GM18526 (cell line): ENCODE measurements around the gene MT1E.
A peak's percentile ranks its signal among the peaks of the same experiment; 100 is the strongest.

Experiments used
- POLR2A ChIP-seq: IDR thresholded peaks from 3 replicates; pipeline ENCODE4 v1.6.1; 2011; ENCODE audit not compliant: insufficient read length; ENCODE audit errors: extremely low read depth

Gene MT1E

GRCh38 chr16:56603589-56603988 lies 22.0 kb upstream of the MT1E start:
- no peak for TF ChIP-seq POLR2A

- TF ChIP-seq POLR2A: no peak
Observed at GRCh38 chr16:56604966-56605365, 20.6 kb upstream of the MT1E start.

DNA sequence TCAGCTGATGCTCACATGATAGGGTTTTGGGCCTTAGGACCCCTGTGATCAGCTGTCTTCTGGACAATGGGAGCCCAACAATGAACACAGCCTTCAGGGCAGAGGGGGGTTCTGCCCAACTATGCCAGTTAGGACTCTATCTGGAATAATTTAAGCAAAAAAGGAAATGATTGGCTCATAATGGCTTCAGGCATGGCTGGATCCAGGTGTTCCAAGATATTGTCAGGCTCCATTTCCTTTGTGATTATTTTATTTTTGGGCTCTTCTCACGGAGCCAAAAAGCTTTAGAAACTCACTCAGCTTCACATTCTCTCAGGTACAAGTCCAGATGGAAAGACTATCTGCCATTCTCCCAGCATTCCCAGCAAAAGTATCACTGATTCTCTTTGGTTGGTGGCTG lies 20.1 kb upstream of the MT1E start:
- no peak for TF ChIP-seq POLR2A

DNA sequence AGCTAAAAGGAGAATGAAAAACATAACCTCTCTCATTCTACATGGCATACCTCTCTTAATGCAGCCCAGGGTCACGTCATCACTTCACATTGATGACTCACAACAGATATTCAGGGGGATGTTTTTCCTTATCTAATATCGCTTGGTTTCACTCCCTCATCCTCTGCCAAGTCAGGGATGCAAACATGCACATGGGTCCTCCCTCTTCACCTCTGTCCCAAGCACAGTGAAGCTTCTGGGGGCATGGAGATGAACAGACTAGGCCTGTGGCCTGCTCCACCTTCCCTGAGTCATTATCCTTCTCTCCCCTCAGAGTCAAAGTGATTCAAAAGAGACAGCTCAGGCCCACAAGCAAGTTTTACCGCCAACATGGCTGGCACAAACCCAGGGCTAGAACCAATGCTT lies 19.5 kb upstream of the MT1E start:
- no peak for TF ChIP-seq POLR2A

DNA sequence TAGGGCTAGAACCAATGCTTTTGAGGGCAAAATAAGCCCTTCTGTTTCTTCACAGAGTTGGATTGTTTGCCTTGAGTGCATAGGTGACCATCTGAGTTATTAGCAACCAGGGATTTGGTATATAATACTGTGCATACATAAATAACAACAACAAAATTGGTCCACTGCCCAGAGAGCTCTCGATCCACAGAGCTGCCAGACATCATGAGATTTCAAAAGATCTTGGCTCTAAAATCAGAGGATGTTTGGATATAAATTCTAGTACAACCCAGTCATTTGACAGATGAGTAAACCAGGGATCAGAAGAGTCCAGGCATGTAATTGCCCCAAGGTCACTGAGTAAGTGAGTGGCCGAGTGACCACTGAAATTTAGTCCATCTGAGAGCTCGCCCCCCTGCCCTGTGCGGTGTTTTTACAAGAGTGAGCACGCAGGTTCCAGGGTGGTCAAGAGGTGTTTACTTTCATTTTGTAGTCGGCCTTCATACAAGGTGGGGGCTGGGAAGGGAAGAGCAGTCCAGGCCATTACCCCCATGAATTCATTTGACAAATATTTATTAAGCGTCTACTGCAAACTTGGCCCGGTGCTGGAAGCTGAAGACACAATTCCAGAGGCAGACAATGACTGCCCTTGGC lies 19.0 kb upstream of the MT1E start:
- no peak for TF ChIP-seq POLR2A

DNA sequence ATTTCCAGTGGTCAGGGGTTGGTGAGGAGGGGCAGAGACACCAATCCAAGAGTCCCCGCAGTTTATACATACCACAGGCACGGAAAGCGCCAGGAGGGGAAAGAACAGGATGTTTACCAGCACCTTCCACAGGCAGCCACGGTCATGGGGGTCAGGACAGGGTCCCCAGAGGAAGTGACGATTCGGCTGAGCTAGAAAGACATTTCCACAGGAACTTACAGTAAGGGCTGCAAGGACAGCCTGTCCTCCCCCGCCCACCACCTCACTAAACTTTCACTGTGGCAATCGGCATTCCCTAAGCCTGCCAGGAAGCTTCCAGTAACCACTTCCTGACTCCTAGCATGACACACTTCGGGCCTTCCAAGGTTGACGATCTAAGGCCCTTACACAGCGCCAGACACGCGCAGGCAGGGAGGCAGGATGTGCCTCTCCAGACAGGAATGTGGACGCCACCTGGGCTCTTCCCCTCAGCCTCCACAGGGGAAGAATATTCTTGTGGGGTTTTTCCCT lies 18.4 kb upstream of the MT1E start:
- TF ChIP-seq POLR2A: no peak

DNA sequence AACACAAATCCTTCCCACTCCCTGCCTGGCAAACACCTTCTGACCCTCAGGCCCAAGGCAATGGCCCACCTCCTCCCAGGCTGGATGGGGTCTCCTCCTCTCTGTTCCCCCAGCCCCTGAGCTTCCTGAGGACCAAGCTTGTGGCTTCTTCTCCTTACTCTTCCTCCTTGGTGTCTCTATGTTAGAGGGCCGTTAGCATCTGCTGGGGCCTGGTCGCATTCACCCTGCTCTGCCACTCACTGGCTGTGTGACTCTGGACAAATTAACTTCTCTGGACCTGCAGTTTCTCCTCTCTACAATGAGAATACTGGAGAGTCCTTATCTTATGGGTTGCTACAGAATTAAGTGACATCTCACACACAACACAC lies 17.9 kb upstream of the MT1E start:
- no peak for TF ChIP-seq POLR2A

GRCh38 chr16:56608043-56608875 lies 17.3 kb upstream of the MT1E start, which contains the start of gene MT2A:
Gene MT2A (plus strand): TSS chr16:56608584. CDS start chr16:56608656, 72 bp downstream.
- peak; percentile 69 for TF ChIP-seq POLR2A

DNA sequence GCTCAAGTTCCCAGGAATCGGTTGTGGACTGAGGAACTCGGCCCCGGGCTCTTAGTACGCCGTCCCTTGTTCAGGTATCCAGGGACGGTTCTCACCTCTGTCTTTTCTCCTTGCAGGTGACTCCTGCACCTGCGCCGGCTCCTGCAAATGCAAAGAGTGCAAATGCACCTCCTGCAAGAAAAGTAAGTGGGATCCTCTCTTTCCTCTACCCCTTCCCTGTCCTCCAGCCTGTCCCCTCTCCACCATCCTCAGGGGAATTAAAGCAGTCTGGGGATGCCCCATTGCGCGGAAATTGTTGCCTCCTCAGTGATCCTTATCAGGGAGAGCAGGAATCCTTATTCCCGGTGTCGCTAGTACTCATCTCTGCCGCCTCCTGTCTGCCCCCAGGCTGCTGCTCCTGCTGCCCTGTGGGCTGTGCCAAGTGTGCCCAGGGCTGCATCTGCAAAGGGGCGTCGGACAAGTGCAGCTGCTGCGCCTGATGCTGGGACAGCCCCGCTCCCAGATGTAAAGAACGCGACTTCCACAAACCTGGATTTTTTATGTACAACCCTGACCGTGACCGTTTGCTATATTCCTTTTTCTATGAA lies 16.6 kb upstream of the MT1E start:
- no peak for TF ChIP-seq POLR2A

- peak; percentile 15 for TF ChIP-seq POLR2A
Observed at GRCh38 chr16:56609463-56609921, 16.1 kb upstream of the MT1E start.

DNA sequence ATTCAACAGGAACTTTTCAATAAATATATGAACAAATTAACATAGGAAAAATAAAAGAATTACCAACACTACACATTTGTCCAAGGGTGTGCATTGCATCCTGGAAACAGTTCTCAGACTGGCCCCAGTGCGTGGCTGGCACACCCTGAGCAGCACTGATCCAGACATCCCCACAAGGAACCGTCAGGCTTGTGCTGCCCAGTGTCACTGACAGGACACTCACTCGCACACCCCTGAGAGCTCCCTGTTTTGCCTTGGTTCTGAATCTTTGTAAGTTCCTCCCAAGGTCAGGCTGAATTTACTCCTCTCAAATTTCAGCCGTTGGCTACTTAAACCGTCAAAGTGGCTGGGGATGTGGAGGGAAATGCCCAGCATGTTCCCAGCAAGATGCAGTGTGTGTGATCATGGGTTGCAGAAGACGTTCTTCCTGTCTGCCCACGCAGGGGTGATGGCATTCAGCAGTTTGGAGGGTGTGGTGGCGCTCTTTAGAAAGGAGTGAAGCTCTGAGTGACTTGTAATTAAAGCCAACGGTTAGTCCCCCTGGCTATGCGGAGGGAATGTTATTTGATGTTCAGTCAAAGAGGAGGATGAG lies 15.5 kb upstream of the MT1E start:
- no peak for TF ChIP-seq POLR2A

- no peak for TF ChIP-seq POLR2A
Observed at GRCh38 chr16:56610609-56611111, 14.9 kb upstream of the MT1E start.

DNA sequence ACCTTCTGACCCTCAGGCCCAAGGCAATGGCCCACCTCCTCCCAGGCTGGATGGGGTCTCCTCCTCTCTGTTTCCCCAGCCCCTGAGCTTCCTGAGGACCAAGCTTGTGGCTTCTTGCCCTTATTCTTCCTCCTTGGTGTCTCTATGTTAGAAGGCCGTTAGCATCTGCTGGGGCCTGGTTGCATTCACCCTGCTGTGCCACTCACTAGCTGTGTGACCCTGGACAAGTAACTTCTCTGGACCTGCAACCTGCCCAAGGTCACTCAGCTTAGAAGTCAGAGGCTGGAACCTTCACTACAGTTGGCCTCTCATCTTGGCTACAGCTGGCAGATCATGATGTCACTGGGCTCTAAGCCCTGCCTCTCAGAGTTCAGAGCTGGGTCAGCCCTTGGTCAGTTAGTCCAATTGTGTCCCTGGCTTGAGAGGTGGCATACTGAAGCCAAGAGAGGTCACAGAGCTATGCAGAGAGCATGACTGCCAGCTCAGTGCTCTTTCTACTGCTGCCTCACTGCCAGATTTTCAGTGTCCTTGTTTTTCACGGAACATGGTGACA lies 14.2 kb upstream of the MT1E start:
- TF ChIP-seq POLR2A: no peak

DNA sequence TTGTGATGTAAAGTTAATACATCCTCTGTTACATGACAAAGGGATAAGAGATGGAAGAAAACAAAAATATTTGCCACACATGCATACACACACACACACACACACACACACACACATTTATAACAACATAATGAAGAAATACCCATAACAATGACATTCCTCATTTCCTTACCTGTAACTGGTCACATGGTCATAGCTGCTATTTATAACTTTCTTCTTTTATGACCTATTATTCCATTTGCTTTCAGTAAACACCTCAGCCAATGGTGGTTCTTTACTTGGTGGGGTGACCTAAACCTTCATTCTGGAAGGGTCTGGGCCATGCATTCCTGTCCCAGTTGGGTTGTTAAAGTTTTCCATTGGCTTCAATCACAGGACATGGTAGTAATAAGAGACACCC lies 11.9 kb upstream of the MT1E start:
- no peak for TF ChIP-seq POLR2A

DNA sequence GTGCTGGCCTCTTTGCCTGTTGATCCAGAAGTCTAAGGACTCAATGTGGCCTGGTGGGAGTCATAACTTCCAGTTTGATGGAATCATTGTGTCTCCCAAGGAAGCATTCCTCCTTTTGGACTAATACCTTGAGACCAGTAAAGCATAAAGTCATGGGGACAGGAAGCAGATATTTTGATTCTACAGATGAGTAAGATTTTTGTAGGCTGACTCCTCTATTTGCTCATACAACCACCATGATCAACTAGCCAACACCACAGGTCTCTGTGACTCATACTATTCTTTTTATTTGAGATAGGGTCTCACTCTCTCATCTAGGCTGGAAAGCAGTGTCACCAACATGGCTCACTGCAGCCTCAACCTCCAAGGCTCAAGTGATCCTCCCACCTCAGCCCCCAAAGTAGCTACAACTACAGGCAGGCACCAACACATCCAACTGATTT lies 11.0 kb upstream of the MT1E start:
- no peak for TF ChIP-seq POLR2A
